Endothelial cell of umbilical vein (primary cell): ENCODE measurements around the gene TMEM120B.

ENCODE experiments used
- EZH2 ChIP-seq: IDR thresholded peaks from 2 replicates; pipeline ENCODE4 v1.6.1; 2012; ENCODE audit warnings: borderline replicate concordance, low read depth, mild to moderate bottlenecking, moderate library complexity, low read length, inconsistent platforms; ENCODE audit not compliant: severe bottlenecking
- FOS ChIP-seq: IDR thresholded peaks from 2 replicates; pipeline ENCODE4 v1.6.1; 2011; ENCODE audit warnings: mild to moderate bottlenecking, low read length, moderate library complexity, borderline replicate concordance; ENCODE audit not compliant: insufficient read depth
- GATA2 ChIP-seq: IDR thresholded peaks from 2 replicates; pipeline ENCODE4 v1.7.0; 2011; ENCODE audit warnings: low read depth, mild to moderate bottlenecking, moderate library complexity, mixed read lengths, low read length; ENCODE audit not compliant: insufficient read length, insufficient read depth
- JUN ChIP-seq: IDR thresholded peaks from 2 replicates; pipeline ENCODE4 v1.6.1; 2011; ENCODE audit warnings: borderline replicate concordance, low read depth; ENCODE audit not compliant: insufficient read length, insufficient read depth
- MYC ChIP-seq: IDR thresholded peaks from one replicate; pipeline ENCODE4 v1.6.1; 2011; ENCODE audit warnings: mild to moderate bottlenecking, low read depth, low read length
- POLR2A ChIP-seq: IDR thresholded peaks from 2 replicates; pipeline ENCODE4 v1.6.1; 2012; ENCODE audit warnings: low read depth, mild to moderate bottlenecking, control low read depth, low read length
- POLR2AphosphoS5 ChIP-seq: IDR thresholded peaks from 2 replicates; pipeline ENCODE4 v1.6.1; 2012; ENCODE audit warnings: low read depth, mild to moderate bottlenecking, control low read depth, low read length, moderate library complexity; ENCODE audit not compliant: insufficient read depth
- TF ChIP-seq, protein P1 (sequence below), 2 donors: IDR thresholded peaks; 1 replicate in 1 of 2; 2 replicates in 1 of 2; pipeline ENCODE4 v1.5.1; 2011; ENCODE audit warnings: low read length in 2 of 2, mild to moderate bottlenecking in 2 of 2, moderate library complexity in 2 of 2, control low read depth in 1 of 2, inconsistent platforms in 1 of 2, low read depth in 1 of 2; ENCODE audit not compliant: insufficient read depth in 1 of 2; ENCODE audit errors: extremely low read depth in 1 of 2
- TF ChIP-seq, protein P2 (sequence below): IDR thresholded peaks from 2 replicates; pipeline ENCODE4 v1.6.1; 2011; ENCODE audit not compliant: insufficient read depth, insufficient read length

DNA sequence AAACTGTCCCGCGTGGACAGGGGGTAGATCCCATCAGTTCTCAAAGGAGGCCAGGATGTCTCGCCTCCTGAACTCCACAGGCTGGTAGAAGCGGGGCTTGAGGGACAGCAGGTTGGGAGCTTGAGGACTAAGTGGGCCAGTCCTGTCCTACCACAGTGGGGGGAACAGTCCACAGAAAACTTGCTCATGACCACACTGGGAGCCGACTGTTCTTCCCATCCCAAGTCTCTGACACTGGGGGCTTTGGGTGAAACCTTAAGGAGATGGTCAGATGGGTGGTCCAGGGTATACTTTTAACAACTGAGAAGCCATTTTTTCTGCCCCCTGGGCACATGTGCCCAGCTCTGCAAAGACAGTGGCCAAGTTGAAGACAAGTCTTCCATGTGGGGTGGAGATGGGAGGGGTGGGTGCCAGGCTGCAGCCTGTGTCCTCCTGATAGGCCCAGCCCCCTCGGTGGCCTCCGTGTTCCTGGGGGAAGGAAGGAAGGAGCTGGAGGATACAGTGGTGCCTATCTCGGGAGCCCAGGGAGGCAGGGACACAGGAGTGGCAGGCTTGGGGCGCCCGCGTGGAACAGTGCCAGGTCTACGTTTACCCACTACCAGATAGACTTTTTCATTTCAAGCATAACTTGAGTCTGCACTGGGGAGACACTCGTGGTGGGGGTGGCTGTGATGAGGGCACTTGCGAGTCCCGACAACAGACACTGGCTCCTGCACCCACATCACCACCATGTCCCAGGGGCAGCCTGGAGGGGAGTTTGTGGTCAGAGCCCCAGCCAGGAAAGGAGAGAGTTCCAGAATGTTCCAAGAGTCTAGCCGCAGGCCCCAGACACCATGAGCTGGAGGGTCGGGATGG, 66.2 kb downstream of the TMEM120B start:
- TF ChIP-seq GATA2, result no peak
- TF ChIP-seq, protein P1, sequence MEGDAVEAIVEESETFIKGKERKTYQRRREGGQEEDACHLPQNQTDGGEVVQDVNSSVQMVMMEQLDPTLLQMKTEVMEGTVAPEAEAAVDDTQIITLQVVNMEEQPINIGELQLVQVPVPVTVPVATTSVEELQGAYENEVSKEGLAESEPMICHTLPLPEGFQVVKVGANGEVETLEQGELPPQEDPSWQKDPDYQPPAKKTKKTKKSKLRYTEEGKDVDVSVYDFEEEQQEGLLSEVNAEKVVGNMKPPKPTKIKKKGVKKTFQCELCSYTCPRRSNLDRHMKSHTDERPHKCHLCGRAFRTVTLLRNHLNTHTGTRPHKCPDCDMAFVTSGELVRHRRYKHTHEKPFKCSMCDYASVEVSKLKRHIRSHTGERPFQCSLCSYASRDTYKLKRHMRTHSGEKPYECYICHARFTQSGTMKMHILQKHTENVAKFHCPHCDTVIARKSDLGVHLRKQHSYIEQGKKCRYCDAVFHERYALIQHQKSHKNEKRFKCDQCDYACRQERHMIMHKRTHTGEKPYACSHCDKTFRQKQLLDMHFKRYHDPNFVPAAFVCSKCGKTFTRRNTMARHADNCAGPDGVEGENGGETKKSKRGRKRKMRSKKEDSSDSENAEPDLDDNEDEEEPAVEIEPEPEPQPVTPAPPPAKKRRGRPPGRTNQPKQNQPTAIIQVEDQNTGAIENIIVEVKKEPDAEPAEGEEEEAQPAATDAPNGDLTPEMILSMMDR (IDR thresholded peaks at IDR 0.05; ENCODE audit: extremely low read depth in 1 of 2, insufficient read depth in 1 of 2, low read depth in 1 of 2, low read length in 2 of 2), result no peak
- TF ChIP-seq POLR2AphosphoS5, result no peak
- TF ChIP-seq, protein P2, sequence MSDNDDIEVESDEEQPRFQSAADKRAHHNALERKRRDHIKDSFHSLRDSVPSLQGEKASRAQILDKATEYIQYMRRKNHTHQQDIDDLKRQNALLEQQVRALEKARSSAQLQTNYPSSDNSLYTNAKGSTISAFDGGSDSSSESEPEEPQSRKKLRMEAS, result no peak
- no peak for TF ChIP-seq EZH2
- TF ChIP-seq POLR2A, result no peak
- no peak for TF ChIP-seq FOS
- no peak for TF ChIP-seq MYC
- no peak for TF ChIP-seq JUN
